Effector memory CD4-positive, alpha-beta T cell (primary cell): ENCODE measurements around the gene ZNF608.

Source experiments
- DNase-seq, 3 donors: peaks; one replicate each; pipeline ENCODE4 v3.0.0-alpha.2; 2020
- H3K27ac ChIP-seq: 2 replicates; pipeline ENCODE4 v1.7.0; 2013; ENCODE audit warnings: mild to moderate bottlenecking, low read length, moderate library complexity; ENCODE audit not compliant: insufficient read depth, poor library complexity, severe bottlenecking
- H3K27me3 ChIP-seq: replicated peaks from 2 replicates; pipeline ENCODE4 v1.7.0; 2013; ENCODE audit warnings: mild to moderate bottlenecking, low read length; ENCODE audit not compliant: insufficient read depth, control insufficient read depth, poor library complexity, severe bottlenecking
- H3K36me3 ChIP-seq: 2 replicates; pipeline ENCODE4 v1.7.0; 2013; ENCODE audit warnings: mild to moderate bottlenecking, low read length, moderate library complexity; ENCODE audit not compliant: control insufficient read depth, insufficient read depth
- H3K4me1 ChIP-seq: 2 replicates; pipeline ENCODE4 v1.7.0; 2013; ENCODE audit warnings: low read length, mild to moderate bottlenecking; ENCODE audit not compliant: control insufficient read depth, insufficient read depth, poor library complexity, severe bottlenecking
- H3K4me3 ChIP-seq: 2 replicates; pipeline ENCODE4 v1.7.0; 2013; ENCODE audit warnings: low read length, low read depth, mild to moderate bottlenecking; ENCODE audit not compliant: insufficient read depth, poor library complexity, severe bottlenecking
- H3K9me3 ChIP-seq: 2 replicates; pipeline ENCODE4 v1.7.0; 2013; ENCODE audit warnings: mild to moderate bottlenecking, low read length, moderate library complexity; ENCODE audit not compliant: control insufficient read depth

Gene ZNF608

DNA sequence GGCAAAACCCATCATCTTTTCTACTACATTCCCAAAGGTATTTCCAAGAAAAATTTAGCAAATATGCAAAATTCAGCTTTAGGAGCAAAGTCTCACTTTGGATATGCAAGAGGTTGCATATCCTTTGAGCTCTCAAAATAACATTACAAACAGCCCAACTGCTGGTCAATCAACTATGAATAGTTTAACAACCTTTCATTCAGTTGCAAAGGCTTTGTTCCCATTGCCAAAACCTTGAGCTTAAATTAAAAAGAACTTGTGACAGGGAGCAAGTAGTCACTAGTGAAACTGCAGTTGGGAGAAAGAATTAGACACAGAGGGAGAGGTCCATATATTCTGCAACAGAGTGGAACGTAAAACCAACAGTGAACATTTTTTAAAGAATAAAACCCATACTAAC, 8.8 kb downstream of the ZNF608 start:
- Histone ChIP-seq H3K4me1 (no peaks in the 10 kb centered on the region), H3K36me3 (no peaks in the 10 kb centered on the region), H3K4me3 (no peak overlapping the region), H3K27me3 (no peaks in the 10 kb centered on the region), H3K27ac (no peak overlapping the region), H3K9me3 (no peaks in the 10 kb centered on the region)
- no peak for DNase-seq

DNA sequence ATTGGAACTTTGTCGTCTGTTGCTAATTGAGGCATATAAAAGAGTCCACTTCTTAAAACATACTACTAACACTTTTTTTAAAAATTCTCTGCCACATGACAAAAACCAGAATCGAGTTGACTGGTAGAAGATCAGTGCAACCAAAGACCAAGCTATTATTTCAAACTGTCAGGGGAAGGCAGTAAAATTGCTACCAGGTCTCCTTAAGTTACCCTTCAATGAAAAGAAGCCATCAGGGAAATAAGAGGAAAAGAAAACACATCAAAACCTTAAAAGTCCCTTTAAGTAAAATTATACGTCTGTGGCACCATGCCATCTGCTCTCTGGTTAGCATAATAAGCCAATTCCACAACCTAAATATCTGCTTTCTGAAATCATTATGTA, 9.6 kb downstream of the ZNF608 start:
- no peaks in the 10 kb centered on the region for H3K4me1 ChIP-seq
- no peak for DNase-seq
- no peak overlapping the region for H3K4me3 ChIP-seq
- H3K27ac ChIP-seq: no peak overlapping the region
- no peaks in the 10 kb centered on the region for H3K27me3 ChIP-seq
- H3K9me3 ChIP-seq: no peaks in the 10 kb centered on the region
- H3K36me3 ChIP-seq: no peaks in the 10 kb centered on the region

DNA sequence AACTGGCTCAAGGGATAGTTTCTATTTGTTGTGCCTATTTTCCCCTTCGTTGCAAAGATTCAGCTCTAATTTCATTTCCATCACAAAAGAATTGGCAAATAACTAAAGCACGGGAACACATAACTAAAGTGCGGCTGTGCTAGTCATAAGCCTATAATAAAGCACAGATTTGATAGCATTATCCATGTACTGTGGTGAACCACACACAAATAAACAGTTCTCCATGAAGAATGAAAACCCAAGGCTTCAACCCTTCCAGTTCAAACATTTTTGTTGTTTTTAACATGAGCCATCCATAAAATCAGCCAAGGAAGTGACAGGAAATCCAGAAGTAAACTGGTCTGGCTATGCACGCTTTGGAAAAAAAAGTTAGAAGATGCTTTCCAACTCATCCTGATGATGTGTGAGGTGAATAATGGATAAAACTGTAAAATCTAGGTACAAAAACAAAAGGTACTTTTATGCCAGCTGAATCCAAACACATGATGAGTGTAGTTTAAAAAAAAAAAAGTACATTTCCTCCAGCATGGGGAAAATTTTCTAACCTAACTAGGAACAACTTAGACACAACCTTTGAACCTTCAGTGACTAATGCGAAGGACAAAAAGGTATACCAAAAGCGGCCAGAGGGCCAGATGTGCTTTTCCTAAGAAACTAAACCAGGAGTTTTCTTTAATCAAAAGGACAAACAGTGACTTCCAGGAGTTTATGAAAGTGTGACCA, 10.2 kb downstream of the ZNF608 start:
- H3K4me3 ChIP-seq: no peak overlapping the region
- H3K4me1 ChIP-seq: no peaks in the 10 kb centered on the region
- H3K36me3 ChIP-seq: no peaks in the 10 kb centered on the region
- no peak overlapping the region for H3K27ac ChIP-seq
- DNase-seq: no peak
- H3K9me3 ChIP-seq: no peaks in the 10 kb centered on the region
- no peaks in the 10 kb centered on the region for H3K27me3 ChIP-seq

DNA sequence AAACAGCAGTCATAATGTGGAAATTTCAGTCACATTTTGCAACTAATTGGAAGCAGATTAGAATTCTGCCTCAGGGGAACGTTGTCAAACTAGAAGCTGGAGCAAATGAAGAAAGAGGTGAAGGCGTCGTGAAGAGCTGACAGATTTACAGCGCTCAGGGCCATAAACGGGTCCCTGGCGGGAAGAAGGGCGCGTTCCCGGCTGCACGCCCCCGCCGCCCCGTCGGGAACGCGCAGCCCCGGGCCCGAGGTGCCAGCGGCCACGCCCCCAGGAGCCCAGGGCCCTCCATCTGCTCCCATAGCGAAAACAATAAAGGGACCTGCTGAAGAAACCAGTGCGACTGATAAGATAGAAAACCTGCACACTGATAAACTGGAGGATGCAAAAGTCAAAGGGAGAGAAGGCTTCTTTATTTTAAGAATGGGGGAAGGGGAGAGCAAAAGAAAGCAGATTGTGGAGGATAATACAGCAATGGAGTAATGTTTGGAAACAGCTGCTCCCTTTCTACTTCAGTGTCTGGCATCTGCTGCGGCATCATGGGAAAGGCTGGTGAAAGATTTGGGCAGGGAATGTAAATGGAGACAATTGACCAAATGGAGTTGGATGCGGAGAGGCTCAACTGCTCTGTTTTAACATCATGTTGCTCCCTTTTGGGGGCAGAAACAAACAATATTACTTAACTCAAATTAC, 11.1 kb downstream of the ZNF608 start:
- Histone ChIP-seq H3K27ac (no peak overlapping the region), H3K27me3 (no peaks in the 10 kb centered on the region), H3K4me1 (no peaks in the 10 kb centered on the region), H3K9me3 (no peaks in the 10 kb centered on the region), H3K36me3 (no peaks in the 10 kb centered on the region), H3K4me3 (no peak overlapping the region)
- no peak for DNase-seq

DNA sequence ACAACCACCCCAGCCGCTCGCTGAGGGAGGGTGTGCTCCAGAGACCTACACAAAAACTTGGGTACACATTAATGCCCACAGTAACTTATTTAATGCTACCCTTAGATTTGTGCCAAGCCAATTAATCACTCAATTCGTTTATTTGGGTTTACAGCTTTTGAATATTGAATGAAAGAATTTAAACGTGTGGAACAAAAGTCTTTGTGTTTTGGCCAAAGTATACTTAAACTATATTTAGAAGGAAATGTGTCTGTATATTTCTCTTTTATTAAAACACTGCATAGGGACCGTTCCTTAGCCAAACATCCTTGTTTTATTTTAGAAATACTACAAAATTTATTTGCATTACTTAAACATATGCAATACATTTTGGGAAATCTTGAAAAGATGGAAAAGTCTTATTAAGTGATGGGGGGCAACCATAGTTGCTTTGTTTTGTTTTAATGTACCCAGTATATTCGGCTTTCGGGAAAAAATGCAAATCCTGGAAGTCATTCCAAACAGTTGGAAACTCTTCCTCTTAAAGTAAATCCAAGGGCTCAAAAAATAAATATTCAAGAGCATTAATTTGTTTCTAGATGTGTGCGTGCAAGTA, 11.8 kb downstream of the ZNF608 start:
- no peaks in the 10 kb centered on the region for H3K4me1 ChIP-seq
- no peak overlapping the region for H3K4me3 ChIP-seq
- no peak for DNase-seq

DNA sequence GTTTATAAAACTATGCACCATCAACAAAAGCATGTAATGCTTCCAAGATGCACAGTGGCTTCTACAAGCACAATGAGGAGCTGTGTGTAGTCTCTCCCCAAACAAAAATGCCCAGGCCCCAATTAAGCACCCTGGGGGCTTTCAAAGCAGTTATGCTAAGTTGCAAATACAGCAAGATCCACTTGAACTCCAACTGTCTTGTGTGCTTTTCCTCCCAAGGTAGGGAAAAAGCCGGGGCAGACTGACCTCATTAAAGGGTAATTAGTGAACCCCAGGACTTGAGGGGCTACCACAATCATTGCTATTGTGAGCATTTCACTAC, 13.1 kb downstream of the ZNF608 start:
- Histone ChIP-seq H3K4me3 (no peak overlapping the region), H3K36me3 (no peaks in the 10 kb centered on the region), H3K27me3 (no peaks in the 10 kb centered on the region), H3K27ac (no peak overlapping the region), H3K4me1 (no peaks in the 10 kb centered on the region), H3K9me3 (no peaks in the 10 kb centered on the region)
- DNase-seq: no peak

More for the DNA sequence above, 11.8 kb downstream of the ZNF608 start:
- Histone ChIP-seq H3K27me3 (no peaks in the 10 kb centered on the region), H3K9me3 (no peaks in the 10 kb centered on the region), H3K27ac (no peak overlapping the region), H3K36me3 (no peaks in the 10 kb centered on the region)

DNA sequence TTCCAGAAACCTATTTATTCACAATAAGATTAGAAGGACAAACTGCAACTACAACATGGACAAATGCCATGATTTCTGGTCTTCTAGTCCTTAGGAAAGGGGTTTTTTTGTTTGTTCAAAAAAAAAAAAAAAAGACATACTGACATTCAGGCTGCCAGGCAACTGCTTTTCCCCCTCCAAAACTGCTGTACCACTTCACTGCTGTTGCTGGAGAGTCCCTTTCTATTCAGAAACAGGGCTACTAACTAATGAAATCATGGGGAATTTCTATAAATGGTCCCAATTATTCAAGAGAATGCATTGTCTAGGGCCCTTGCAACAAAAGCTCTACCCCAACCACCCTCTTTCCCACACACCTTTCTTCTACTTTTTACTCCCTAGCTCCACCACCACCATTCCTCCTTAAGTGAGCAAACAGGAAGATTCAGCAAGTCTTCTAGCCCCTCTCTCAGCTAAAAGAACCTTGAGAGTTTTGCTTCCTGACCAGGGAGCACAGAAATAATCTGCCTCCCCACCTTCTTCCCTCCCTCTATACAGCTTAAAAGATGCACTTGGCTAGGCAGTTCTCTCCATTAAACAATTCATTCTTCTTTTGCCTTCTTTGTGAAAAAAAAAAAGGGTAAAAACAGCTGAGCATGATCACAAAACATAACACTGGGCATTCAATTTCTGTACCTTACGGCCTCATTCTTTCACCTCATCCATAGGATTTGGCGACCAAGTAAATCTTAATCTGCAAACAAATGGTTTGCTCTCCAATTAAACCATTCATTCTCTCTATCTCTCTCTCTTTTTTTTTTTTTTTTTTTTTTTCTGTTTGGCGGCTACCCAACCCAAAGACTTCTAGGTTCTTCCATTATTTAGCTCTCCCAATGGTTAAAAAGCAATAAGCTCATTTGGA, 13.8 kb downstream of the ZNF608 start:
- Histone ChIP-seq H3K4me1 (no peaks in the 10 kb centered on the region), H3K36me3 (no peaks in the 10 kb centered on the region), H3K9me3 (no peaks in the 10 kb centered on the region), H3K27me3 (no peaks in the 10 kb centered on the region), H3K4me3 (no peak overlapping the region), H3K27ac (no peak overlapping the region)
- DNase-seq: no peak

DNA sequence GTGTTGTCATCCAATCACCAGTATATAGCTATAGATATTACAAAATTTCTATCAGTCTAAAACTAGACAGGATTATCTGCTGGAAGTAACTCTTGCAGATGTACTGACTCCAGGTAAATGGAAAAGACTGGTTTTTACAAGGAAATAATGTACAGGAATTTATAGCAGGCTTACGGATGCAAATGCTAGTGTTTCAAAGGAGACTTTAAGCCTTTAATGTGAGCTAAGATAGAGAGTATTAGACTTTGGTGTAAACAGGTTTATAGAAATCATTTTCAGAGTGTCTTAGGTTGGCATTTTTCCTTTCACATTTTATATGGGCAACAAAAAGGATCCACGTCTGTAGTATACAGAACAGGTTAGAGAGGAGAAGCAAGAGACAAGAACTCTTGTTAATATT, 16.1 kb downstream of the ZNF608 start:
- Histone ChIP-seq H3K27ac (no peak overlapping the region), H3K4me1 (no peaks in the 10 kb centered on the region), H3K36me3 (no peaks in the 10 kb centered on the region), H3K9me3 (no peaks in the 10 kb centered on the region), H3K4me3 (no peak overlapping the region), H3K27me3 (no peaks in the 10 kb centered on the region)
- DNase-seq: no peak

DNA sequence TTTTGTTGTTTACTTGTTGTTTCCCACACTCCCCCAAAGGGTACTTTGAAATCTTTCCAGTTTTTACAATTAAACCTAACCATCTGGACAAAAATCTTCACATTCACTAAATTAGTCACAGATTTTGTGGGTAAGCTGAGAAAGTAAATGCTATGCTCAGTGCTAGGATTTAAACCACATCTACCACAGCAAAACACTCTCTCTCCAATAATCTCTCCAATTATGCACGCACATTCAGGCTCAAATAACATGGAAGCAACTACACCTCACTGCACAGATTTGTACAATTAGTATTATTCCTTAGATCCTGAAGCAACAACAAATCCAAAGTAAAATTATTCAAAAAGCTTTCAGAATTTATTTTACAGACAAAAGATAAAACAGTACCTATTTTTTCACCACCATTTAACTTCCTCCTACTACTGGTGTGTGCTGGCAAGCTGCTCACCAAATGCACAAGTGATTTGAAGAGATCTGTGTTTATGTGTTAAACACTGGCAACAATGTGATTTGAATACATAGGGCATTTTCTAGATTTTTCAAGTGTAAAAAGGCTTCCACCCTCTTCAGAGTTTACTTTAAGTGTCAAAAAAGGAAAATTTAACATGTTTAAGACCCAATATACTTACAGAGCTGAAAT, 16.6 kb downstream of the ZNF608 start:
- Histone ChIP-seq H3K27me3 (no peaks in the 10 kb centered on the region), H3K36me3 (no peaks in the 10 kb centered on the region), H3K4me3 (no peak overlapping the region), H3K27ac (no peak overlapping the region), H3K9me3 (no peaks in the 10 kb centered on the region), H3K4me1 (no peaks in the 10 kb centered on the region)
- DNase-seq: no peak
